Brain microvascular endothelial cell (primary cell): ENCODE measurements around the gene GEN1.

Experiments used
- DNase-seq: peaks from one replicate; pipeline ENCODE4 v3.0.0-alpha.2; 2020
- H3K27ac ChIP-seq: fragments of 250-450 bp; sonication (Bioruptor Pico); 2 replicates; pipeline ENCODE4 v1.5.1; 2020; ENCODE audit warnings: mild to moderate bottlenecking, moderate library complexity
- H3K27me3 ChIP-seq: fragments of 250-450 bp; sonication (Bioruptor Pico); replicated peaks from 2 replicates; pipeline ENCODE4 v1.5.1; 2020; ENCODE audit warnings: mild to moderate bottlenecking
- H3K36me3 ChIP-seq: fragments of 250-450 bp; sonication (Bioruptor Pico); replicated peaks from 2 replicates; pipeline ENCODE4 v1.5.1; 2020; ENCODE audit warnings: mild to moderate bottlenecking
- H3K4me3 ChIP-seq: 2 replicates; pipeline ENCODE4 v1.5.1; 2011; ENCODE audit warnings: low read depth, mild to moderate bottlenecking, control low read depth, low read length, moderate library complexity
- in situ Hi-C: cut with HindIII; loops from 2 replicates; pipeline ENCODE4 v1.10.0; 2017; ENCODE audit warnings: low sequenced_read_pairs, low pct_ligation_motif_present
- TF ChIP-seq, protein P1 (sequence below): IDR thresholded peaks from 2 replicates; pipeline ENCODE4 v1.5.1; 2011; ENCODE audit warnings: low read depth, mild to moderate bottlenecking, moderate library complexity, low read length, control low read depth, inconsistent platforms; ENCODE audit errors: missing control alignments

Gene GEN1

DNA sequence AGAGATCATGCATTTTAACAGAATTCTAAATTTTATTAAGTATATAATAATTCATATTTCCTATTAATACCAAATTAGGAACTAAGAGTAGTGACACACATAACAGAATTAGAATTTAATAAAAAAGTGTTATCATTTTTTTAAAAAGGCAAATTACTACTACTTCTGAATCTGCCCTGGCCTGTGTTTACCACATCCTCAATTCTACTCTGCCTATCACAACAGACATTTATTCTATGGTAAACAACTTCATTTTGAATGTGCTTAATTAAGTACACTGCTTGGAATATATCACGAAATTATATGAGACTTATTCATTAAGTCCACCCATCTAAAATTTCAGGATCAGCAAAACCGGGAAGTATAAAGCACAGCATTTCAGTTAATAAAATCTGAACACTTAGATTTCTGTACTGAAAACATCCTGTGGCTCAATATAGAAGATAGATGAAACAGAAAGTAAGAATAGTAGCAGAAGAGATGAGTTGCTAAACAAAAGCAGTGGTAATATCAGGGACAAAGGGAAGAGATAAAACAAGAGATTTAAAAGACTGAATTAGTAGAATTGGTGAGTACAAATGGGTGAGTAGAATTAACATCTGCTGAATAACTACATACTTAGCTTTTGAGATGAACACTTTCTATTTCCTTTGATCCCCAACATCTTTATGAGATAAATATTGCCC, 4.0 kb upstream of the GEN1 start:
- no peak overlapping the region for H3K4me3 ChIP-seq
- H3K27ac ChIP-seq: no peak overlapping the region
- TF ChIP-seq, protein P1, sequence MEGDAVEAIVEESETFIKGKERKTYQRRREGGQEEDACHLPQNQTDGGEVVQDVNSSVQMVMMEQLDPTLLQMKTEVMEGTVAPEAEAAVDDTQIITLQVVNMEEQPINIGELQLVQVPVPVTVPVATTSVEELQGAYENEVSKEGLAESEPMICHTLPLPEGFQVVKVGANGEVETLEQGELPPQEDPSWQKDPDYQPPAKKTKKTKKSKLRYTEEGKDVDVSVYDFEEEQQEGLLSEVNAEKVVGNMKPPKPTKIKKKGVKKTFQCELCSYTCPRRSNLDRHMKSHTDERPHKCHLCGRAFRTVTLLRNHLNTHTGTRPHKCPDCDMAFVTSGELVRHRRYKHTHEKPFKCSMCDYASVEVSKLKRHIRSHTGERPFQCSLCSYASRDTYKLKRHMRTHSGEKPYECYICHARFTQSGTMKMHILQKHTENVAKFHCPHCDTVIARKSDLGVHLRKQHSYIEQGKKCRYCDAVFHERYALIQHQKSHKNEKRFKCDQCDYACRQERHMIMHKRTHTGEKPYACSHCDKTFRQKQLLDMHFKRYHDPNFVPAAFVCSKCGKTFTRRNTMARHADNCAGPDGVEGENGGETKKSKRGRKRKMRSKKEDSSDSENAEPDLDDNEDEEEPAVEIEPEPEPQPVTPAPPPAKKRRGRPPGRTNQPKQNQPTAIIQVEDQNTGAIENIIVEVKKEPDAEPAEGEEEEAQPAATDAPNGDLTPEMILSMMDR: no peak
- H3K27me3 ChIP-seq: no peaks in the 10 kb centered on the region
- DNase-seq: no peak
- in situ Hi-C loops: no loop called here
- no peaks in the 10 kb centered on the region for H3K36me3 ChIP-seq

DNA sequence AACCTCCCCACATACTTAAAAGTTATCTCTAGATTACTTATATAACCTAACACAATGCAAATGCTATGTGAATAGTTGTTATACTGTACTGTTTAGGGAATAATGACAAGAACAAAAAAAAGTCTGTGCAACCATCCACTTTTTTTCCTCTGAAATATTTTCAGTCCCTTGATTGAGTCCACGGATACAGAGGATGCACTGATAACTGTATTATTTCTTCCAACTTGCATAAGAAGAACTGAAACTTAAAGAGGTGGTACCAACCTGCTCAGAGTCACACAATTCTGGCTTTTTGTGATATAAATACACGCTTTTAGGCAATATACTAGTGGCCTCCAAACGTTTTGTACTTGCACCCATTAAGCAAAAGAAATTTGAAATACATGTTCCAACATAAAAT, 1.7 kb upstream of the GEN1 start:
- no peak for DNase-seq
- H3K27ac ChIP-seq: no peak overlapping the region
- no peaks in the 10 kb centered on the region for H3K36me3 ChIP-seq
- H3K27me3 ChIP-seq: no peaks in the 10 kb centered on the region
- H3K4me3 ChIP-seq: peak overlapping the region; percentile 90
- in situ Hi-C loops: no loop called here
- TF ChIP-seq, protein P1: no peak

DNA sequence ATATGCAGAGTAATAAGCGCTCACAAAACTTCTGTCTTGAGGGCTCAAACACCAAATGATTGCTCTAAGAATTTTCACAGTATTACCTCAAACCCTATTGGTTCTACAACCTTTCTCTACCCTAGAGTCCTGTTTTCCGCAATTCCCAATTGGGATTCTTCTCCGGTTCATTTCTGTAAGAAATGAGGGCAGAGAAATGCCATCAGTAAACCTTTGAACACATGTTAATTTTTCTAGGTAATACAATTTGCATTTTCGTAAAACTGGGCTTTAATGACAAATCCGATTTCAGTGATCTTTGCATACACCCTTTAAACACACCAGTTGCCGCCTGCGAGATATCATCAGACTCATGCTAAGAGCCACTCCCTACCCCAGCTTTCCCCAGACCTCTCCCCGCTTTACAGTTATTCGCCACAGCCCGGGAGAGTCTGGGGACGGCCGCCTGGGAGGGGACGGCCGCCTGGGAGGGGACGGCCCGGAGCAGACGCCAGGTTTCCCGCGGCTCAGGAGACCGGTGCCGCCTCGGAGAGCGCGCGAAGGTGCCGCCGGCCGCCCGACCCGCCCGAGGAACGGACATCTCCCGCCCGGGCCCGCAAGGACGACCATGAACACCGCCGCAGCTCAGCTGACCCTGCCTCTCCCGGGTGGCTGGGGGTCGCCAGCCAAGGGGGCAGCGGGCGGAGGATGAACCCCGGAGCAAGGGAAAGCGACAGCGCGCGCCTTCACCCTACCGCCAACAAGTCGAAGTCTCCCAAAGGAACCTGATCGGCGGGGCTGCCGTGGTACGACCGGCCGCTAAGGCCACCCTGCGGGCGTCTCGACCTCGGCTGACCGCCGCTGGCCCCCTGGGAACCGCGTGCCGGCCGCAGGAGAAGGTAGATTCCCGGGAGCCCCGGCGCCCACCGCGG, 791 bp upstream of the GEN1 start:
- Histone ChIP-seq H3K4me3 (peak overlapping the region; percentile 90), H3K27ac (peak overlapping the region; percentile 98), H3K27me3 (no peaks in the 10 kb centered on the region), H3K36me3 (no peaks in the 10 kb centered on the region)
- no peak for DNase-seq
- in situ Hi-C loops: no loop called here
- TF ChIP-seq, protein P1: no peak

DNA sequence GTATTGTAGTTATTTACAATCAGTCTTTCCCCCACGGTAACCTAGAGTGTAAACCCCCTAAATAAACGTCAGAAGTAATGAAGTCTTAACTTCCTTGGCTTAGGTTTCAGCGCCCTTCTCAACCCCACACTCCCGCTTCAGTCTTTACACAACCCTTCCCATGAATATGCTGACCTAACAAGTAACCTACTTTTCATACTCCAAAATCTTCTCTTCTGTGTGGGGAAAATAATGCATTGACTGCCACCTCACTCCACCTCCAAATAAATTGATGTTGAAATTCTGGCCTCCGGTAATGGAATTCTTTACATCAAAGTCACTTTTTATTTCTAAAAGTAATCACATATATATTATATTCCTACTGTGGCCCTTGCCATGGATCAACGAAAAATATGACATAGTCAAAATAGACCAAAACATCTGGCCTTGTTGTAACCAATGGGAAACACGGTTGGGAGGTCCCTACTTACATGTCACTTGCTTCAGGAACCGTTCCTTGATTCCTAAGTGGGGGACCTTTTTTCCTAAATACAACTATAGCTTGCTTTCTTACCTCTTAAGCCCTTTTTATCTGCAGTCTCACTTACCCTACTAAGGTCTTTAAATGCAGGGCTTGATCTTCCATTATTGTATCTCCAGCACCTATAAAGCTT, 961 bp downstream of the GEN1 start:
- Histone ChIP-seq H3K36me3 (no peaks in the 10 kb centered on the region), H3K27me3 (no peaks in the 10 kb centered on the region), H3K4me3 (peak overlapping the region; percentile 90), H3K27ac (peak overlapping the region; percentile 98)
- in situ Hi-C loops: no loop called here
- TF ChIP-seq, protein P1: no peak
- no peak for DNase-seq

DNA sequence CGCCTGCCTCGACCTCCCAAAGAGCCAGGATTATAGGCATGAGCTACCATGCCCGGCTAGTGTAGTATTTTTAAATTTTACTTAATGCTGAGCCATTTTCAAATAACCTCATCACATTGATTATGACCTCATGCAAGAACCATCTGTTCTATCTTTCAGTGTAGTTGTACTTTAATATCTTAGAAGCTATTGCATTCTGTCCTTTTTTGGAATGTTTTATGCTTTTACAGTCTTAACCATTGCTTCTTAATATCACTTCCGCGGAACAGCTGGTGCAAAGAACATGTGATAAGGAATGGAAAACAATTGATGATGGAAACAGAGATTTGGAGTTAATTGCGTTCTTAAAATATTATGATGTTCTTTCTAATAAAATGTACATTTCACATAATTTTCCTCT, 2.7 kb downstream of the GEN1 start:
- peak overlapping the region; percentile 22 for H3K27ac ChIP-seq
- no peaks in the 10 kb centered on the region for H3K27me3 ChIP-seq
- in situ Hi-C loops: no loop called here
- no peak for DNase-seq
- TF ChIP-seq, protein P1: no peak
- H3K4me3 ChIP-seq: no peak overlapping the region
- H3K36me3 ChIP-seq: no peaks in the 10 kb centered on the region
